ENCODE measurements around the gene NR4A2.

- TF ChIP-seq CTCF (IDR thresholded peaks at IDR 0.05; ENCODE audit: low read length) = no peak
- no peak for TF ChIP-seq EZH2 (IDR thresholded peaks at IDR 0.05; ENCODE audit: borderline replicate concordance, low read length)
Observed at GRCh38 chr2:156322686-156323231, 9.8 kb downstream of the NR4A2 start.
